Anterior cingulate cortex (tissue), 58 donors: Measurements from ENCODE around the gene CHEK1.
A peak's percentile ranks its signal among the peaks of the same experiment; 100 is the strongest.

Source experiments
- DNase-seq, 58 donors: peaks; one replicate each; lab custom pipeline; 2025; lab: John Stamatoyannopoulos, UW

The CHEK1 gene

DNA sequence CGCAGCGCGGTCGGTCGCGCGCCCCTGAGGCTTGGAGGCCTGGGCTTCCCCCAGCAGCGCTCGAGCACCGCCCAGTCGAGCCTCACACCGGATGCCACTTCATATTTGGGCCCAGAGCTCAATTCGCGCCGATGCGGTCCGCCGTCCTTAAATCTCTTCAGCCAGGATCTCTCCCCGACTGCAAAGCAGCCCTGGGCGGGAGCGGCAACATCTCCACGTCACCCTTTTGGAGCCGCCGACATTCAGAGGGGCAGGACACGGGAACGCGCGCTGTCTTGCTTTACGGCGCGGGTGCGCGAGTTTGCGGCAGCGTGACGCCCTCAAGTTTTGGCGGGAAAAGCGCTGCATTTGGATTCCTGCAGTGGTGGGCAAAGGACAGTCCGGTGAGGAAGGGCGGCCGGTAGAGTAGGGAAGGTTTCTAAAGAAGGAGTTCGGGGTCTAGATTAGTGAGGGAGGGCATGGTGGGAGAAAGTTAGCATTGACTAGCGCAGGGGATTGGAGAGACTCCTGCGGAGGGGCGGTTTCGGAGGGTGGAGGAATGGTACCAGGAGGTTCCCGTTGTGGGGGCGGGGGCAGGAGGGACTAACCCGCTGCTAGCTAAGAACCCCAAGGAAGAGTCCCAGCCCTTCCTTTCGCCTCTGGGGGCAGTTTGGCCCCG is 796 bp downstream of the CHEK1 start:
- DNase-seq, result peak; percentile 33 to 95 (median 83)

DNA sequence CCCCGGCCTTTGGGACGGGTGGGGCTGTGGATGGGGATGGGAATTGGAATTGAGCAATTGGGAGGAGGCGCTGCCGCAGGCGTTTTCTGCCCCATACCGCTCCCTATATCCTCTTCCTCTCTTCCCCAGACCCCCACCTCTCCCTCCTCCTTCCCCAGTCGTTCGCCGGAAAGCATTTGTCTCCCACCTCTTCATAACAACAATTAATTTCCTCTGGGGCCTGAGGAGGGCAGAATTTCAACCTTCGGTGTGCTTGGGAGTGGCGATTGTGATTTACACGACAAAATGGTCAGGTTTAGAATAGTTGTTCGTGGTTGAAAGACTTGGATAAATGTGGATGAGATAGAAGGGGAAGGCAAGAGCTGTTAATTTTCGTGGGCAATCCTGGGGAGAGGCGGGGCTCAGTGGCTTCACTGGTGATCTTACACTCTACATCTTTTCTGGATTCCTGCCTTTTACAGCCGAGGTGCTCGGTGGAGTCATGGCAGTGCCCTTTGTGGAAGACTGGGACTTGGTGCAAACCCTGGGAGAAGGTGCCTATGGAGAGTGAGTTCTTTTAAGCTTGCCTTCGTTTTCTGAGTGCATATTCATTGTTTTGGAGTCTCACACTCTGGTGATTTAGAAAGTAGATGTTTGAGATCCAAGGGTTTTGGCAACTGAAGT is 1.5 kb downstream of the CHEK1 start:
- DNase-seq, result peak in 12 of 58 donors; percentile 3 to 48 (median 28)

DNA sequence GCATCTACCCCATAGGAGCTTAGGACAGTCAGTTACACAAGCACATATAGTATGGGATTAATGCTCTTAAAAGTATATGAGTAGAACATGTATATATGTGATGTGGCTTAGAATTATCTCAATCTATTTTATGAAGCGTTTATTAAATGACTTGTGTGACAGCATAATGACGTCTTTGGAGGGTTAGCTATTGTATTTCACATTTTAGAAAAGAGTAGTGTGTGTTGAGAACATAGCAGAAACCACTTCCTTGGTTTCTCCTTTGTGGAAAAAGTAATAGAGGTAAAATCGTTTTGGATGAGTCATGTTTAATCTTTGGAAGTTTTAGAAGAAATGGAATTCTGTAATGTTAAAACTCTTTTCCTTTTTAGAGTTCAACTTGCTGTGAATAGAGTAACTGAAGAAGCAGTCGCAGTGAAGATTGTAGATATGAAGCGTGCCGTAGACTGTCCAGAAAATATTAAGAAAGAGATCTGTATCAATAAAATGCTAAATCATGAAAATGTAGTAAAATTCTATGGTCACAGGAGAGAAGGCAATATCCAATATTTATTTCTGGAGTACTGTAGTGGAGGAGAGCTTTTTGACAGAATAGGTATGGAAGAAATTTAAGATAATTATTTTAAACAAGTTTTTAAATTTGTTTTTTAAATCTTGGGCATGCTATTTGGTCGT is 2.4 kb downstream of the CHEK1 start:
- no peak for DNase-seq

DNA sequence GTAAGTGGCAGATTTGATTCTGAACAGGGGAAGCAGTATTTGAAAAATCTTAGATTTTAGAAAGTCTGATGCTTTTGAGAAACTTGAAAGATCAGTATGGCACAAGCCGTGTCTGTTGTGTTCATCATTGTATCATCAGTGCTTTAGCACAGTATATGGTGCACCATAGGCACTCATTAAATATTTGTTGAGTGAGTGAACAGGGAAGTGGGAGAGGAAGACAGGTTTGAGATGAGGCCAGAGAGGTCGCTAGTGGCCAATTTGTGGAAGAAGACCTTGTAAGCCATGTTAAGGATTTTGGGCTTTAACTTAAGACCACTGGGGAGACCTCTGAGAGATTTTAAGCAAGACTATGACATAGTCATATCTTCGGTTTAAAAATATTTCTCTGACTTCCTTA is 12.9 kb downstream of the CHEK1 start:
- no peak for DNase-seq

DNA sequence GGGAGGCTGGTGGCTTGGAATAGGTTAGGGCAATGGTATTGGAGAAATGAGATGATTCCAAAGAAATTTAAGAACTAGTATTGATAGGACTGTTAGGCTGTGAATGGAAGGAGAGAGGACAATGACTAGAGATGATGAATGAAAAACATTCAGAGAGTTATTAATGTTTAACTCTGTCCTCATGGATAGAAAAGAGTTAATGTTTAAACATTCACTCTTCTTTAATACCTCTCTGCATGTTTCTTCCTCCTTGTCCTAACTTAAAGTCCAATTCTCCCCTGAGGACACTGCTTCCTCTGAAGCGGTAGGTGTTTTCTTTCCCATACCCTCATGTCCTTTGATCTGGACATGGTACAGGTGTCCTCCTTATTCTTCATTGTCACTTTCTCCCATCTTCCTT is 13.4 kb downstream of the CHEK1 start:
- DNase-seq, result no peak

DNA sequence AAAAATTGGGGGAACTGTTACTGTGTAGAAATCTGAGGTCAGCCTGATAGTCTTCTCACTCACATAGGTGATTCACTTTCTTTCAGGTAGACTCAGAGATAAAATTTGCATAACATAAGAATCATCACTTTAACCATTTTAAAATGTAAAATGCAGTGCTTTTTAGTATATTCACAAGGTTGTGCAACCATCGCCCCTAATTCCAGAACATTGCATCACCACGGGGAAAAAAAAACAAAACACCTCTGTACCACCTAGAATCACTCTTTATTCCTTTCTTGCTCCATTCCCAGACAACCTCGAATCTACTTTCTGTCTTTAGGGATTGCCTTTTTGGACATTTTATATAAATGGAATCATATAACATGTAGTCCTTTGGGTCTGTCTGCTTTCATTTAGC is 20.9 kb downstream of the CHEK1 start:
- DNase-seq, result no peak

DNA sequence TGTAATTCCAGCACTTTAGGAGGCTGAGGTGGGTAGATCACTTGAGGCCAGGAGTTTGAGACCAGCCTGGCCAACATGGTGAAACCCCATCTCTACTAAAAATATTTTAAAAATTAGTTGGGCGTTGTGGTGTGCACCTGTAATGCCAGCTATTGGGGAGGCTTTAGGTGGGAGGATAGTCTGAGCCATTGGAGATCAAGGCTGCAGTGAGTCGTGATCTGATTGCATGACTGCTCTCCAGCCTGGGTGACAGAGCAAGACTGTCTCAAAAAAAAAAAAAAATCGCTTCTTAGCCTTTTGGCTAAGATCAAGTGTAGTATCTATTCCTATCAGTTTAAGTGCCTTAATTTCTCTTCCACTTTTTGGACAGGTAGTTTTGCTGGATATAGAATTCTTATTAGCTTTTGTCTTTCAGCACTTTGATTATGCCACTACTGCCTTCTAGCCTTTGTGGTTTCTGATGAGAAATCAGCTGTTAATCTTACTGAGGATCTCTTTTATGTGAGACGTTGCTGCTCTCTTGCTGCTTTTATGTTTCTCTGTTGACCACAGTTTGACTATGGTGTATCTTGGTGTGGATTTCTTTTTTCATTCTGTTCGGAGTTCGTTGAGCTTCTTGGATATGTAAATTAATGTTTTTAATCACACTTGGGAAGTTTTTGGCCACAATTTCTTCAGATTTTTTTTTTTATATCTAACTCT is 24.7 kb downstream of the CHEK1 start:
- no peak for DNase-seq

DNA sequence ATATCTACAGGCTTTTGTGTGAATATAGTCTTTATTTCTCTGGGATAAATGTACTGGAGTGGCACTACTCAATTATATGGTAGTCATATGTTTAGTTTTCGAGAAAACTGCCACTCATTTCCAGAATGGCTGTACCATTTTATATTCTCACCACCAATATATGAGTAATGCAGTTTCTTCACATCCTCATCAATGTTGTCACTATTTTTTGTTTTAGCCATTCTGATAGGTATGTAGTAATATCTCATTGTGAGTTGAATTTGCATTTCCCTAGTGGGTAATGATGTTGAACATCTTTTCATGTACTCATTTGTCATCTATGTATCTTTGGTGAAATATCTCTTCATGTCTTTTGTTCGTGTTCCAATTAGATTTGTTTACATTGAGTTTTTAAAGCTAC is 37.7 kb downstream of the CHEK1 start:
- DNase-seq, result no peak

DNA sequence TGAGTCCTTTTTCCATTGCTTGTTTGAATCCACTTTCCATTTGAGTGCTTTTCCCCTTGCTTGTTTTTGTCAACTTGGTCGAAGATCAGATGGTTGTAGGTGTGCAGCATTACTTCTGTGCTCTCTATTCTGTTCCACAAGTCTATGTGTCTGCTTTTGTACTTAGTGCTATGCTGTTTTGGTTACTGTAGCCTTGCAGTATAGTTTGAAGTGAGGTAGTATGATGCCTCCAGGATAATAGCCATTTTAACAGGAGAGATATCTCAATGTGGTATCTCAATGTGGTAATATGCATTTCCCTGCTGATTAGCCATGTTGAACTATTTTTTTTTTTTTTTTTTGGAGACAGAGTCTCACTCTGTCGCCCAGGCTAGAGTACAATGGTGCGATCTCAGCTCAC is 38.9 kb downstream of the CHEK1 start:
- DNase-seq, result no peak

DNA sequence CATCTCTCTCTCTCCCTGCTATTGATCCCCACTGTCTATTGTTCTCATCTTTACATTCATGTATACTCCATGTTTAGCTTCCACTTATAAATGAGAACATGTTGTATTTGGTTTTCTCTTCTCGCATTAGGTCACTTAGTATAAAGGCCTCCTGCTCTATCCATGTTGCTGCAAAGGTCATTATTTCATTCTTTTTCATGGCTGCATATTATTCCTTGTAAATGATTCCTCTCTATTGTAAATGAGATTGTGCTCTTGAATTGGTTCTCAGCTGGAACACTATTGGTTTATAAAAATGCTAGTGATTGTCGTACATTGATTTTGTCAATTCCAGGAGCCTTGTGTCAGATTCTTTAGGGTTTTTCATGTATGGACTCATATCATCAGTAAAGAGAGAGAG is 42.2 kb downstream of the CHEK1 start:
- DNase-seq, result no peak

DNA sequence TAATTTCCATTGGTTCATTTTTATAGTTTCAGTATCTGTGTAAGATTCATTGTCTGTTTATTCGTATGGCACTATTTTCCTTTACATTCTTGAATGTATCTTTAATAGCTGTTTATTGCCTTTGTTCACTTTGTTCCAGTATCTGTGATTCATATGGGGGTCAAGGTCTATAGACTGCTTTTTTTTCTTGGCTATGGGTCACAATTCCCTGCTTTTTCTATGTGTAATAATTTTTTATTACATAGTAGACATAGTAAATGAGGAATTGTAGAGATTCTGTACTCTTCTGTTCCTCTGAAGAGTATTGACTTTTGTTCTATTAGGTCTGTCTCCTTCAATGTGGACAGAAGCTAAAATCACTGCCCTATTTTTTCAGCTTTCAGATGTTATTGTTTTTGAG is 45.2 kb downstream of the CHEK1 start:
- no peak for DNase-seq

DNA sequence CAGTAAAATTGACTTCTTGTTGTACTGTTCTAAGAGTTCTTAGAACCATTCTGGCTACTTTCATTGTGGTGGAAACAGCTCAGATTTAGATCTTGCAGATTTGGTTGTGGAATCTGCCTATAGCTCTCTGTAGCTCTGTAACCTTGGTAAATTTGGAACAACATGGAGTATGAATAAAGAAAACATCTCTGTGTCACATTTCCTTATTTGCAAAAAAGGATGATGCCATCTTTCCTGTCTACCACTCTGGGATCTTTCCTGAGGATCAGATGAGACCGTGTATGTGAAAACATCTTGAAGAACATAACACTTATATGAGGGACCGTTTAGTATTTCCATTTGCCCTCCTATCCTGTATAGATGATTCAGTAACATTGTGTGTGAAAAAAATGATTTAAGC is 46.6 kb downstream of the CHEK1 start:
- no peak for DNase-seq

DNA sequence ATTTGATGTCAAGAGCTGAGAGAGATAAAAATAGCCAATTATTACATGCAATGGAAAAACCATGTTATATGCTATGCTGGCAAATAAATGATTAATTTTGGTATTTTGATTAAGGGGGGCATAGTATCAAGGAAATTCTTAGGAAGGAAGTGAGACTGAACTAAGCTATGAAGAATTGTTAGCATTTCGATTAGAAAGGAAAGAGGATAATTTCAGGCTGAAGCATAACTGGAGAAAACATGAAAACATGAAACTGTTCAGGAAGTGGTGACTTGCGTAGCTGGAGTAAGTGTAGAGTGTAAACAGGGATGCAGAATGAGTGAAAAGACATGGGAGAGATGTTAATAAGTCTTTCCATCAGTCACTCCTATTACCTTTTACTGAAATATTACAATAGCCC is 49.2 kb downstream of the CHEK1 start:
- DNase-seq, result no peak

DNA sequence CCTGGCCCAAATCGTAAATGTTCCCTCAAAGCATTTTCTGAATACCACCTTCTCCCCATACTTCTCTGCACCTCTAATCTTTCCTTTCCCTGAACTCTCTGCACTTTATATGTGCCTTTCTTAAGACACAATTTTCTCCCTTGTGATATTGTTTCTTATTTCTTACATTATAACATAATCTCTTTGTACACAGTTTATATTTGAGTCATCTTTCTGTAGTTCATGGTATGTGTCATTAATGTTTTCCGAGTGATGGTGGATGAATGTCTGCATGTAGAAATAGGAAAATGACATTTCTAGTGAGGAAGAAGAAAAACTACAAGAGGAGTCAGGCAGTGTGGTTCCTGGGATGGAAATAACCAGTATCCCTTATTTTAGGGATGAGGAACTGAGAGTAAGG is 50.2 kb downstream of the CHEK1 start:
- DNase-seq, result no peak

DNA sequence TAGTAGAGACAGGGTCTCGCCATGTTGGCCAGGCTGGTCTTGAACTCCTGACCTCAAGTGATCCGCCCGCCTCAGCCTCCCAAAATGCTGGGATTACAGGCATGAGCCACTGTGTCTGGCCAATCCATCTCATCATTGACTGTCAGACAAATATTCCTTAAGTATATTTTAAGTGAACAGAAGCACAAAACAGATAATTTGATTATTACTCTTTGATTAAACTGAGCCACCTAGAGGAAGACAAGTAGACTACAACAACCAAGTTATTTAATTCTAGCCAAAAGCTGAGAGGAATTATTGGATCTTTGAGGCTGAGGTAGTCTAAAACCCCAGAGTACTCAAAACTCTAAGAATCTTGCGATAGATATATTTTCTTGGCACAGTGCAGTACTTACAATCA is 54.4 kb downstream of the CHEK1 start:
- no peak for DNase-seq

DNA sequence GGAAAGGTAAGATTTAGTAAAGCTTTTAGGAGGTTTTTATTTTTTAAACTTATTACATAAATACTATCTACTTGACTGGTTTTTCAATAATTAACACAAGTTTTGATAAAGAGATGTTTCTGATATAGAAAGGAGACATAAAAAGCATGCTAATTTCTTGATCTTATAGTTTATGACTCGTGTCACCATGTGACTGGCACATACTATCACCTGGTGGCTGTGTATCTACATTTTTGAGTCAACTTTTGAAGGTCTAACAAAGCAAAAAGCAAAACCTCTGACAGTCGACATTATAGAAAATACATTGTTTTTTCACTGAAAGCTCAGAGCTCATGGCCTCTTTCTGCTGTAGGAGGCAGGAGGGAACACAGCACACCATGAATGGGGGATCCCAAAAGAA is 54.9 kb downstream of the CHEK1 start:
- DNase-seq, result no peak

DNA sequence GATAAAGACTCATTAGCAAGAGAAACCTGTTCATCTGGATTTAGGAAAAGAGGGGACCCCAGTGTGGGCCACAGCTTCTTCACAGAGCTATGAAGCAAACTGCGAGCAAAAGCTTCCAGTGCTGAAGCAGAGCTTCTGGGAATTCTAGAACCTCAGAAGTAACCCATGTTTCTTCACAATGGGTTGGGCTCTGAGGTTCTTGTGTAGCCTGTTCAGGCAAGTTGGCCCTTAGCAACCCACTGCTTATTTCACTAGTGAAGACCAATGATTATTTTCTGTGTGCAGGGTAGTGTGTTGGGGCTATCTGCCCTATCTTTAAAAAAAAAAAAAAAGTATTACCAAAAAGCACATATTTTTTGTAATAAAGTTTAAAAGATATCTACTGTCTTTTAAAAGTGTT is 55.8 kb downstream of the CHEK1 start, which contains the start of gene ACRV1:
Gene ACRV1, minus strand, starts transcription at position 101 of the 400 bp plus-strand sequence. Its CDS starts 67 bp downstream, at position 34.
- no peak for DNase-seq

DNA sequence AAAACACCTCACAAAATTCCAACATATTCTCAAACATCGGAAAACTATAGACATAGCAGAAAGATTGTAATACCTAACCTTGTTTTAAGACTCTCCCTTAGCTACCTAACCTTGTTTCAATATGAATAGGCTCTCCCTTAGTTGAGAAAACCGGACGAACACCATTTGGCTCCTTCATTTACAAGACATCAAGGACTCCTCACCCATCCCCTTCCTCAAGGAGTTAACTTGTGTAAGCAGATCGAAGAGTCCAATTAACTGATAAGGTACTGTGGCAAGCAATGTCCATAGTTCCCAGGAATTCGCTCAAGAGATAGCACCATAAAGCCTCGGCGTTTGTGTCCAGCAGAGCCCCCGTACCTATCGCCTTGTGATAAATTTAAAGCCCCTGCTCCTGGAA is 60.3 kb downstream of the CHEK1 start:
- no peak for DNase-seq

DNA sequence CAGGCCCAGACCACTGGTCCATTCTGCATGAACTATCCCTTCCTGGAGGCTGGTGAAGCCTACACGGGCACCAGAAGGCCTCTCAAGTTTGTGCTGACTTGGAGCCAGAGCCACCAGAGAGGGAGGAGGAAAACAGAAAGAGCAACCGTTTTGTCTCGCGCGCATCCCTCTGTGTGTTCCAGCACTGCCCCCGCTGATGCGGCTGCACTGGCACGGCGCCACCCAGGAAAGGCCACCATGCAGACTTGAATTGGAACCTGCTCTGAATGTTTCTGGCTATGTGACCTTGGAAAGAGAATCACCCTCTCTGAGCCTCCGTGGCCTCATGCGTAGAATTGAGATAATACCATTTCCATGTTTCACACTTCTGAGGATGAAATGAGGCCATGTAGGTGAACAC is 63.1 kb downstream of the CHEK1 start:
- DNase-seq, result no peak

DNA sequence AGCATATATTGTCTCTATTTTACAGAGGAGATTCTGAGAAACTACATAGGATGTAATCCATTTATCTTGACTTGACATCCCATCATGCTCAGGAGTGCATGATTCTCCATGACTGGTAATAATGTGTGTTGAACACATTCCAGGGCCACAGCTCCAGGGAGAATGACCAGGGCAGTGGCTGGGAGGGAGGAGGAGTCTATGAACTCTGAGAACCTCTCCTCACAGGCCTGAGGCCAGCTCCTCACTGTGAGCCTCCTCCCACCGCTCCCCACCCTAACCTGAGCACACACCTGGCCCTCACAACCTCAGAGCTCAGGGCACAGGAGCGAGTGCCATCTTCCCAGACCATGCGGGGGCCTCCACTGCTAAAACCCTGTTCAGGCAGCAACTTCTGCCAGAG is 63.7 kb downstream of the CHEK1 start:
- no peak for DNase-seq

DNA sequence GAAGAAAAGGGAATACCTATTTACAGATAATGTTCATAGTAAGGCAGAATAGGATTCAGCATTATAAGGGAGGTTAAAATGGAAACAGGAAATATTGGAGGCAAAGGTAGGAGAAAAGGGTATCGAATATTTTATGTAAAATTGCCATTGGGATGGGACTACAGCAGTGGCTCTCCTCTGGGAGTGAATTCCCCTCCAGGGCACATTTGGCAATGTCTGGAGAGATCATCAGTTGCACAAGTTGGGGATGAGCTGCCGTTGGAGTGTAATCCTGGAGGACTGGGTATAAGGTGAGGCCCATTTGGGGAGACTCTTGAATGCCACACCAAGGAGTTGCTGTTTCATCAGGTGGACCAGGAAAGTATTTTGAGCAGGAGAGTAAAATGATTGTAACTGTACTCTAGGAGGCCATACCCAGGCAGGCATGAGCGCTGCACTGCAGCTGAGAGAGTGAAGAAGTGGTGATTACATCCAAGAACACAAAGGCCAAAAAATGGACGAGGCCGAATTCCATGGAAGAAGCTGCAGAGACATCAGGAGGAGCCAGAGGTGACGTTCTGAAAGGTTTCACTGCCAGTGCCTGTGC is 64.4 kb downstream of the CHEK1 start:
- no peak for DNase-seq
